22Rv1 (cell line): Measurements from ENCODE around the gene SLC7A14.

ENCODE experiments used
- CTCF ChIP-seq: fragments of 450-650 bp; IDR thresholded peaks from 2 replicates; pipeline ENCODE4 v1.5.1; 2017; ENCODE audit warnings: mild to moderate bottlenecking
- ZFX ChIP-seq: fragments of 450-650 bp; IDR thresholded peaks from 2 replicates; pipeline ENCODE4 v1.6.1; 2017; ENCODE audit warnings: antibody characterized with exemption, borderline replicate concordance

GRCh38 chr3:170531054-170531453, 54.8 kb downstream of the SLC7A14 start:
- TF ChIP-seq CTCF (no peak), ZFX (no peak)
